ENCODE measurements around the gene TSPAN4. TPM values are rescaled to one million over a fixed set of nuclear protein-coding genes. Genes with fewer than 3 reads are reported as not detected.

Gene TSPAN4
- total RNA-seq, 1 donor from 2014 or later: 175 TPM

DNA sequence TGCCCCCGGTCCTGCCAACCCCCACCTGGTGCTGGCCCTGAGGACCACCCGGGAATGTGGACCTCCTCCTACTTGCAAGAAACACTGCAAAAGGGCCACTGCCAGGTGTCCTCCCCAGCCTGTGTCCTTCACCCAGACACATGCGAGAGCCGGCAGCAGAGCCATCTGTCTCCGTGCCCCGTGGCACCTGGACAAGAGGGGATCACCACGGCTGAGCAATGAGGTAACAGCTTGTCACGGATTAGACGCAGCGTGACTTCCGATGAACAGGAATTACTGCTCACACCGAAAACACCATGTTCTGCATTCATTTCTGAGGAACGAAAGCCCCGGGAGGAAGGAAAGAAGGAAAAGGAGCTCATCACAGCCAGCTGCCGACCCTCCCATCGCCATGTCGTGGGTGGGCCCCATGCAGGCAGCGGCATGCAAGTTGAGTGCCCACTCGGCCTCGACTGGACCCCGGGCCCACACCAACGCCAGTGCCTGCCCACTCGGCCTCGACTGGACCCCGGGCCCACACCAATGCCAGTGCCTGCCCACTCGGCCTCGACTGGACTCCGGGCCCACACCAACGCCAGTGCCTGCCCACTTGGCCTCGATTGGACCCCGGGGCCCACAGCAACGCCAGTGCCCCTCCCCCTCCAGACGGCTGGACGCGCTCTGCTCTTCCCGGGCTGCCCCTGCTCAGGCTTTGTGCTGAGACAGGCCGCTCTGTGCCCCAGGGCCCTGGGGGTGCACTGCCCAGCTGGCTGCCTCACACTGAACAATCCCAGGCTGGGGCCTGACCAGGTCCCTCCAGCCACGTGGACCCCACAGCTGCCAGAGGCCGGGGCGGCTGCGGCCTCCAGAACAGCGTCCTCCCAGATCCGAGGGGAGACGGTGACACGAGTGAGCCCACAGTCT, 45.9 kb downstream of the TSPAN4 start:
- TF ChIP-seq, protein P1, sequence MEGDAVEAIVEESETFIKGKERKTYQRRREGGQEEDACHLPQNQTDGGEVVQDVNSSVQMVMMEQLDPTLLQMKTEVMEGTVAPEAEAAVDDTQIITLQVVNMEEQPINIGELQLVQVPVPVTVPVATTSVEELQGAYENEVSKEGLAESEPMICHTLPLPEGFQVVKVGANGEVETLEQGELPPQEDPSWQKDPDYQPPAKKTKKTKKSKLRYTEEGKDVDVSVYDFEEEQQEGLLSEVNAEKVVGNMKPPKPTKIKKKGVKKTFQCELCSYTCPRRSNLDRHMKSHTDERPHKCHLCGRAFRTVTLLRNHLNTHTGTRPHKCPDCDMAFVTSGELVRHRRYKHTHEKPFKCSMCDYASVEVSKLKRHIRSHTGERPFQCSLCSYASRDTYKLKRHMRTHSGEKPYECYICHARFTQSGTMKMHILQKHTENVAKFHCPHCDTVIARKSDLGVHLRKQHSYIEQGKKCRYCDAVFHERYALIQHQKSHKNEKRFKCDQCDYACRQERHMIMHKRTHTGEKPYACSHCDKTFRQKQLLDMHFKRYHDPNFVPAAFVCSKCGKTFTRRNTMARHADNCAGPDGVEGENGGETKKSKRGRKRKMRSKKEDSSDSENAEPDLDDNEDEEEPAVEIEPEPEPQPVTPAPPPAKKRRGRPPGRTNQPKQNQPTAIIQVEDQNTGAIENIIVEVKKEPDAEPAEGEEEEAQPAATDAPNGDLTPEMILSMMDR (IDR thresholded peaks at IDR 0.05): no peak
- Mint-ChIP-seq H3K36me3 (ENCODE audit: unreplicated experiment) (peaks cover 12% of the 10 kb centered on the region), H3K27ac (ENCODE audit: unreplicated experiment) (no peak overlapping the region), H3K27me3 (ENCODE audit: unreplicated experiment) (no peaks in the 10 kb centered on the region), H3K4me3 (ENCODE audit: unreplicated experiment) (no peak overlapping the region), H3K9me3 (ENCODE audit: unreplicated experiment) (no peaks in the 10 kb centered on the region), H3K4me1 (ENCODE audit: unreplicated experiment) (peaks cover under 1% of the 10 kb centered on the region)
- DNase-seq (ENCODE audit: extremely low spot score, unreplicated experiment): no peak

DNA sequence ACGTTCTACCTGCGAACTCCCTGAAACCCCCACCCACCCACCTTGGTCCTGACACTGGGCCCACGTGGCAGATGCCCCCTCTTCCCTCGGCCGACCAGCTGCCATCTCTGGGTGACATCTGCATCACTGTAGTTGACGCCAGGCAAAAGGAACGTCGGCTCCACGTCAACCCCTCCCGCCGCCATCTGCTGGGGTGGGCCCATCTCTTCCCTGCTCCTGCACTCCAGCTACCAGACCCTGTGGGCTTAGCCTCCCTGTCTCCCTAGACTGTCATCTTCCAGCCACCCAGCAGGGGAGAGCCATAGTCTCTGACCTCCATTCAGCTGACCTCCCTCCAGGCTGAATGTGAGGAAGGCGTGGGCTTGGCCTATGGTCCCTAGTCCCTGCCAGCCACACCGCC, 46.6 kb downstream of the TSPAN4 start:
- no peaks in the 10 kb centered on the region for H3K27me3 Mint-ChIP-seq (ENCODE audit: unreplicated experiment)
- DNase-seq (ENCODE audit: extremely low spot score, unreplicated experiment): no peak
- TF ChIP-seq, protein P1 (IDR thresholded peaks at IDR 0.05): no peak
- H3K27ac Mint-ChIP-seq (ENCODE audit: unreplicated experiment): no peak overlapping the region
- H3K4me1 Mint-ChIP-seq (ENCODE audit: unreplicated experiment): peaks cover 1% of the 10 kb centered on the region
- H3K4me3 Mint-ChIP-seq (ENCODE audit: unreplicated experiment): no peak overlapping the region
- no peaks in the 10 kb centered on the region for H3K9me3 Mint-ChIP-seq (ENCODE audit: unreplicated experiment)
- H3K36me3 Mint-ChIP-seq (ENCODE audit: unreplicated experiment): peaks cover 12% of the 10 kb centered on the region

DNA sequence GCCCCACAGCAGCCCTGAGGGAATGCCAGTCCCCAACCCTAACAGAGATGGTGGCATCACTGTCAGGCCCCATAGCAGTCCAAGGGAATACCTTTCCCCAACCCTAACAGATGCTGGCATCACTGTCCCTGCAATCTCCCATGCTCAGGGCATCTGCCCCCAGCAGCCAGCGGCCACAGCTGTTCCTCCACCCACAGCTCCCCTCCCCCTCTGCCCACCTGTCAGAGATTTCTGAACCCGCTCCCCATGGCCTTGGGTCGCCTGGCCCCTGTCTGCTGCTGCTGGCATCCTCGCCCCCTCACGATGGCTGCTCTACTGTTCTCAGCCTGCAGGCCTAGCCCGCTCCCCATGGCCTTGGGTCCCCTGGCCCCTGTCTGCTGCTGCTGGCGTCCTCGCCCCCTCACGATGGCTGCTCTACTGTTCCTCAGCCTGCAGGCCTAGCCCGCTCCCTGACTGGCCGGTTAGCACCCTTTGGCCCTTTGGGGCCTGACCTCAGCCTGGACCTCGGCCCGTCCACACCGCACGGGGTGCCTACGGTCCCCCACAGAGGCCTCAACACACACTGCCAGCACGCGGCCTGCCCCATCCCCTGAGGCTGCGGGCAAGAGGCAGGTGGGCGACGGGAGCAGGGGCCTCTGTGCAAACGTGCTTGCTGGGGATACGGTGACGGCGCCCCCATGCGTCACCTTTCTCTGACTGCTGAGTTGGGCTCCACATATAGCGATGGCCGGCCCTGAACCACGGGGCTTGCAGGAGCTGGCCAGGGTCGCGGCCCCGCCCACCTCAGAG, 47.2 kb downstream of the TSPAN4 start:
- H3K27ac Mint-ChIP-seq (ENCODE audit: unreplicated experiment): no peak overlapping the region
- peaks cover 1% of the 10 kb centered on the region for H3K4me1 Mint-ChIP-seq (ENCODE audit: unreplicated experiment)
- peaks cover 12% of the 10 kb centered on the region for H3K36me3 Mint-ChIP-seq (ENCODE audit: unreplicated experiment)
- H3K9me3 Mint-ChIP-seq (ENCODE audit: unreplicated experiment): no peaks in the 10 kb centered on the region
- no peak overlapping the region for H3K4me3 Mint-ChIP-seq (ENCODE audit: unreplicated experiment)
- DNase-seq (ENCODE audit: extremely low spot score, unreplicated experiment): no peak
- H3K27me3 Mint-ChIP-seq (ENCODE audit: unreplicated experiment): no peaks in the 10 kb centered on the region
- TF ChIP-seq, protein P1 (IDR thresholded peaks at IDR 0.05): no peak

DNA sequence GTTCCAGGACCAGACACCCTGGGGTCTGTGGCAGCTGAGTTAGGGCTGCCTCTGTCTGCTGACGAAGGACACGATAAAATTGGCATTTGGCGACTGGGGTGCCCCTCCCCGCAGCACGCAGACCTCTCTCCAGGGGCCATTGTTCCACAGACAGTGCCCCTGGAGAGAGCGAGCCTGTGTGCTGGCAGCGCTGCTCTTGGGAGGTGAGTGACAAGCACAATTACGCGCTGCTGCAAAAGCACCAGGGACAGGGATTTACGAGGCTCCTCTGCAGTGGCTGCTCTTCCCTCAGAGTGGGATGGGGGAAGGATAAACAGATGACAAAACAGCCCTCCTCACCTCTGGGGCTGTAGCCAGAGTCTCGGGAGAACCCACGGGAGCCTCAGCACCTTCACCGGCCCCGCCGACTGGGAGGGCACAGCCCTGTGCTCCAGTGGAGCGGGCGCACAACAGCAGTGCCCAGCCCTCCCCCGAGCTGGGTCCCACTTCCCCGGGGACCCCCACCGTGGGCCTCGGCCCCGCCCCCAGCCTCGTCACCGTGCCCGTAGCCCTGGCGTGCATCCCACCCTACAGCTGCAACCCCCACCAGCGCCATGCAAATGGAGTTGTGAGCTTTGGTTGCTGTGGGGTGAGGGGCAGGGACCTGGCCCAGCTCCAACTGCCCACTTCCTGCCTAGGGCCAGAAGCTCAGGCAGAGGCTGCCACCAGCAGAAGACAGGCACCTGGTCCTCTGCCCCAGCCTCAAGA, 48.3 kb downstream of the TSPAN4 start:
- Mint-ChIP-seq H3K36me3 (ENCODE audit: unreplicated experiment) (peaks cover 12% of the 10 kb centered on the region), H3K9me3 (ENCODE audit: unreplicated experiment) (no peaks in the 10 kb centered on the region), H3K27me3 (ENCODE audit: unreplicated experiment) (no peaks in the 10 kb centered on the region), H3K27ac (ENCODE audit: unreplicated experiment) (no peak overlapping the region), H3K4me1 (ENCODE audit: unreplicated experiment) (peaks cover 1% of the 10 kb centered on the region), H3K4me3 (ENCODE audit: unreplicated experiment) (no peak overlapping the region)
- DNase-seq (ENCODE audit: extremely low spot score, unreplicated experiment): no peak
- TF ChIP-seq, protein P1 (IDR thresholded peaks at IDR 0.05): no peak
